Measurements from ENCODE around the gene ETHE1.

DNA sequence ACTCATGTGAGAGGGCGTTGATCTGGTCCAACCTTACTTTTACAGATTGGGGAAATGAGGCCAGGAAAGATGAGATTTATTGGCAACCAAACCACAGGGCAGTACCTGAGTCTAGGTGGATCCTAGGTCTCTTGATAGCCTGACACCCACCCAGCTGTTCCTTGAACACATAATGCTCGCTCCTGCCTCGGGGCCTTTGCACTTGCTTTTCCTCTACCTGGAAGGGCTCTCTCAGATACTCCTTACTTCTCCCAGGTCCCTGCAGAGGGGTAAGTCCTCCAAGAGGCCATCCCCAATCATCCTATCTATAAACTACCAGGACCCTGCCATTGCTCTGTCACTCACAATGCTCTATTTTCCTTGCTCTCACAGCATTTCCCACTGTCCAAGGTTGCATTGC lies 13.4 kb upstream of the ETHE1 start:
- TF ChIP-seq, protein P1, sequence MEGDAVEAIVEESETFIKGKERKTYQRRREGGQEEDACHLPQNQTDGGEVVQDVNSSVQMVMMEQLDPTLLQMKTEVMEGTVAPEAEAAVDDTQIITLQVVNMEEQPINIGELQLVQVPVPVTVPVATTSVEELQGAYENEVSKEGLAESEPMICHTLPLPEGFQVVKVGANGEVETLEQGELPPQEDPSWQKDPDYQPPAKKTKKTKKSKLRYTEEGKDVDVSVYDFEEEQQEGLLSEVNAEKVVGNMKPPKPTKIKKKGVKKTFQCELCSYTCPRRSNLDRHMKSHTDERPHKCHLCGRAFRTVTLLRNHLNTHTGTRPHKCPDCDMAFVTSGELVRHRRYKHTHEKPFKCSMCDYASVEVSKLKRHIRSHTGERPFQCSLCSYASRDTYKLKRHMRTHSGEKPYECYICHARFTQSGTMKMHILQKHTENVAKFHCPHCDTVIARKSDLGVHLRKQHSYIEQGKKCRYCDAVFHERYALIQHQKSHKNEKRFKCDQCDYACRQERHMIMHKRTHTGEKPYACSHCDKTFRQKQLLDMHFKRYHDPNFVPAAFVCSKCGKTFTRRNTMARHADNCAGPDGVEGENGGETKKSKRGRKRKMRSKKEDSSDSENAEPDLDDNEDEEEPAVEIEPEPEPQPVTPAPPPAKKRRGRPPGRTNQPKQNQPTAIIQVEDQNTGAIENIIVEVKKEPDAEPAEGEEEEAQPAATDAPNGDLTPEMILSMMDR (IDR thresholded peaks at IDR 0.05), result no peak
- no peak for TF ChIP-seq POLR2AphosphoS5 (IDR thresholded peaks at IDR 0.05)
